CD1c-positive myeloid dendritic cell (primary cell): ENCODE data around the gene PDLIM5.
A peak's percentile ranks its signal among the peaks of the same experiment; 100 is the strongest.
"Not testable (repeated sequence)": the region's sequence is repeated elsewhere in the genome, so short reads cannot be mapped to it uniquely, and the experiment has no call there.

Source experiments
- DNase-seq: peaks from one replicate; pipeline ENCODE4 v3.0.0-alpha.2; 2016; ENCODE audit errors: extremely low spot score

The PDLIM5 gene

DNA sequence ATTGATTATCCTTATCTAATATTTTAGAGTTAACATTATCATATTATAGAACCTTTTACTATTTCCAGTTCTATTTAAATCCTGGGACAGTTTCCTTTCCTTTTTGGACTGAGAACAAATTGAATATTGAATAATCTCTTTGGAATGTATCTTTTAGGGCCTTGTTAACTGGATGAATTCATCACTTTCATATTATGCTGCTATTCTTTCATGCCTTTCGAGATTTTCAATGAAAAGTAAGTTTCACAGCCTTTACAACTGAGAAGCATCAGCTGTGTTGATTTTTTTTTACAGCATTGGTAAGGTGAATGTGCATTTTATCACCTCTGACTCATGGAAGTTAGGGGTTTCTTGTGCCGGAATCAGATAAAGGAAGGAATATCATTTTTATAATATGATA is 39.6 kb downstream of the PDLIM5 start:
- DNase-seq: no peak

- no peak for DNase-seq
Measured at GRCh38 chr4:94495408-94495807, 43.7 kb downstream of the PDLIM5 start.

- no peak for DNase-seq
Measured at GRCh38 chr4:94497690-94498089, 45.9 kb downstream of the PDLIM5 start.

- DNase-seq: no peak
Measured at GRCh38 chr4:94498502-94498901, 46.8 kb downstream of the PDLIM5 start.

DNA sequence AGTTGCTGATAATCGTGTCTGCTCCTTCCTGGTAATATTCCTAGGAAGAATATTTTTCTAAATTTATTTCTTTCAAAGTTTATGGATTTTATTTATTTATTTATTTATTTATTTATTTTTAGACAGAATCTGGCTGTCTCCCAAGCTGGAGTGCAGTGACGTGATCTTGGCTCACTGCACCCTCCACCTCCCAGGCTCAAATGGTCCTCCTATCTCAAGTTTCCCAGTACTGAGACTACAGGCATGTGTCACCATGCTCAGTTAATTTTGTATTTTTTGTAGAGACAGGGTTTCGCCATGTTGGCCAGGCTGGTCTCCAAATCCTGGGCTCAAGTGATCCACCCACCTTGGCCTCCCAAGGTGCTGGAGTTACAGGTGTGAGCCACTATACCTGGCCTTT is 48.9 kb downstream of the PDLIM5 start:
- DNase-seq: no peak

DNA sequence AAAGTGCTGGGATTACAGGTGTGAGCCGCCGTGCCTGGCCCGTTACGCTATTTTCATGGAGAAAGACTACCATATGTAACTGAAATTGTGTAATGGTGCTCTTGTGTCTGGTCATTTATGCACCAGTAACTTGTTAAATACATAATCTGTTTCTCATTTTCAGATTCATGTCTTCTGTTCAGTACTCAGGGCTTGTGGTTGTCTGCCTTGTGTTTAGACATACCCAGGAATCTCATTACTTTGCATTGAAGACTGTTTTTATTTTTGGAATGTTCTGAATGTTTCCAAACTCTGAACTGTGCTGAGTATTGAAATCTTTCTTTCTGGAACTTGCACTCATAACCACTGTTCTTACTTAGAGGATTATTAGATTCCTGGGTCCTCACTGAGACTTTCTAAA is 52.8 kb downstream of the PDLIM5 start:
- no peak for DNase-seq

- no peak for DNase-seq
Measured at GRCh38 chr4:94506822-94507221, 55.1 kb downstream of the PDLIM5 start.

DNA sequence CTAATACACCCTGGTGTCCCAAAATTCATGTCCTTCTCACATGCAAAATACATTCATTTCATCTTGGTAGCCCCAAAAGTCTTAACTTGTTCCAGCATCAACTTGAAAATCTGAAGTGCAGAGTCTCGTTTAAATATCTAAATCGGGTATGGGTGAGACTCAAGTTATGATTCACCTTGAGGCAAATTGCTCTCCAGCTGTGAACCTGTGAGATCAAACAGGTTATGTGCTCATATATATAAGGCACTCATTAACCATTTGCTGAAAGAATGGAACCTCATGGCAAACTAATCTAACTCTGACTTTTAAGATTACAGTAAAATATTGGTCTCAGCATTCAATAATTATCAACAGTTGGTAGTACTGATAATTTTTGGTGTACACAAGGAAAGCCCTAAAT is 55.5 kb downstream of the PDLIM5 start:
- no peak for DNase-seq

- no peak for DNase-seq
Measured at GRCh38 chr4:94507708-94508107, 56.0 kb downstream of the PDLIM5 start.

DNA sequence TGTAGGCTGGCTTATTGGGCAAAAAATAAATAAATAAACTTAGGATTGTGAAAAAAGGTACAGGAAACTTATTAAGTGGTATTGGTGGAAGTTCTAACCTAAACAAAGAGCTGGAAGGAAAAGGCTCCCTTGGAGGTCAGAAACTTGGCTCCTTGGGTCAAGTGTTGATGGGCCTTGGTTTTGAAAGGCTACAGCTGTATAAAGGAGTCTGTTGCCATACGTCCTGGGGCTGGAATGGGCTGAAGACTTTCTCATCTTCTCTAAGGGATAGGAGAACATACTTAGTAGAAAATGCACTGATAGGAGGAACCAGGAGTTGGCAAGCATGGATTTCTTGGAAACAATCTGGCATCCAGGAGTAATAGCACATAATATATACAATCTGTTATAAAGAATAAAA is 56.6 kb downstream of the PDLIM5 start:
- DNase-seq: no peak

- no peak for DNase-seq
Measured at GRCh38 chr4:94508806-94509205, 57.1 kb downstream of the PDLIM5 start.

- no peak for DNase-seq
Measured at GRCh38 chr4:94511591-94511990, 59.8 kb downstream of the PDLIM5 start.

DNA sequence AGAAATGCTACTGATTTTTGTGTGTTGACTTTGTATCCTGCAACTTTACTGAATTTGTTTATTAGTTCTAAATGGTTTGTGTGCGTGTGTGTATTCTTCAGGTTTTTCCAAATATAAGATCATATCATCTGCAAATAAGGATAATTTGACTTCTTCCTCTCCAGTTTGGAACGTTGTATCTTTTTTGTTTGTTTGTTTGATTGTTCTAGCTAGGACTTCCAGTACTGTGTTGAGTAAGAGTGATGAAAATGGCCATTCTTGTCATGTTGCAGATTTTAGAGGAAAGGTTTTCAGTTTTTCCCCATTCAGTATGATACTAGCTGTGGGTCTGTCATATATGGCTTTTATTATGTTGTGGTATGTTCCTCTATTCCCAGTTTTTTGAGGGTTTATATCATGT is 61.8 kb downstream of the PDLIM5 start:
- not testable (repeated sequence) for DNase-seq

DNA sequence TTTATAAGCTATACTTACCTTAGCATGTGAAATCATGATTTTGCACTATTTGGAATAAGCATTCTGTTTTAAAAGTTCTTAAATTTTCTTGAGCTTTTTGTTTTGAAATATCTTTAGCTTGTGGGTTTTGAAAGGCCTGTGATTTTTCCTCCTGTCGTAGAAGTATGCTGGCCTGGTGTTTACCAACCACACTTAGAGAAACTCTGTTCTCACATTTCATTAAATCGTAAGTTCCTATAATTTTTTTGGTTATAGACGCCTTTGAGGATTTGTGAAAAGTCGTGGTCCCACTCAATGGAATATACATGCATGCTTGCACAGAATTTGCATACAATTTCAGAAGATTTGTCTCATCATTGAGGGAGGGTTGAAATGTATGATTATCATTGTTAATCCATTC is 63.6 kb downstream of the PDLIM5 start:
- no peak for DNase-seq

DNA sequence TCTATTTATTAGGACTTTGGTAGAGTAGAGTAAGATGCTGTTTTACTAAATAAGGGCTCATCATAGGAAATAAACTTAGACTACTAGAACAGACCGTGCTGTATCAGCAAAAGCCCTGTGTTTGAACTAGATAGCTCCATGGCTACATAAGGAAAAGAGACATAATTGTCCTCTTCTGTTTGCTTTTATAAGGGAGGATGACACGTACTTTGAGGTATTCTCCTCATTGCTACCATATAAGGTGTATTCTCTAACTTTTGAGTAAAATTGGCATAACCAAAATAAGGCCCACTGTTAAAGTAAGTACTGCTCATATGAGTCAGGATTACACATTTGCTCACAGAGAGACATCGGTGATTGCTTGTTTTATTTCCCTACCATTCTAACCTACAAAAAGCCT is 64.3 kb downstream of the PDLIM5 start:
- no peak for DNase-seq

GRCh38 chr4:94516999-94517398 is 65.3 kb downstream of the PDLIM5 start:
- no peak for DNase-seq

- DNase-seq: no peak
Measured at GRCh38 chr4:94517492-94517891, 65.8 kb downstream of the PDLIM5 start.

GRCh38 chr4:94519019-94519418 is 67.3 kb downstream of the PDLIM5 start:
- DNase-seq: peak; percentile 31

DNA sequence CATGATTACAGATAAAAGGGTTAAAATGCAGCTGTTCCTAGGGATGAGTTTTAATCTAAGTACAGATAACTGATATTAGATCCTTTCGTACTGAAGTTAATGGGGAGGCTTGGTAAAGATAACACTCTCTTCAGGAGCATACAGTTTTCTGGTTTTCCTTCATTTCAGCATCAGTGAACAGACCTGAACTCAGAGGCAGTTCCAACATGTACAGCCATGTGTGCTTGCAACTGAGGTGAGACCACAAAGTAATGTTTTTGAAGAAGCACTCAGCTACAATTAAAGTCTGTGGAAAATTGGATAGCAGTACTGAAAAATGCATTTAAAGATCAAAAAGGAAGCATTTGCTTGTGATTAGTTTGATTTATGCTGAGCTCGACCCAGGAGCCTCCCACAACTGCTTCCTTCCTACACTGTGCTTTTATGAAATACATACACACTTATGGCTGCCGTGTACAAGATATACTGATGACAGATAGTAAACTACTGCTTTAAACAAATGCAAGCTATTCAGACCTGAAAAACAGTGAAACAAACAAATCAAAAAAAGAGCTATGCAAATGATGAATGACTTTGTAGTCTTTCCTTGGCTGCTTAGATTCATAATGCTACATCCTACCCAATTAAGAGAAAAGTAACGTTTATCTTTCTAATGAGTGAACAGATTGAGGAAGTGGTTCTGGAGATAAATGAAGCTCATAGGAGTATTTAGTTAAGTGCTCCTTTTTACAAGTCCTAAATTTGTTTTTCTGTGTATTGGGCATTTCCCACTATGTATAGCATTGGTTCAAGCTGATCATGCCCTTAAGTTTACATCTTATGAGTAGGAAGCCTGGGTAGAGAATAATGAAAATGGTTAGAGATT is 68.4 kb downstream of the PDLIM5 start:
- no peak for DNase-seq

DNA sequence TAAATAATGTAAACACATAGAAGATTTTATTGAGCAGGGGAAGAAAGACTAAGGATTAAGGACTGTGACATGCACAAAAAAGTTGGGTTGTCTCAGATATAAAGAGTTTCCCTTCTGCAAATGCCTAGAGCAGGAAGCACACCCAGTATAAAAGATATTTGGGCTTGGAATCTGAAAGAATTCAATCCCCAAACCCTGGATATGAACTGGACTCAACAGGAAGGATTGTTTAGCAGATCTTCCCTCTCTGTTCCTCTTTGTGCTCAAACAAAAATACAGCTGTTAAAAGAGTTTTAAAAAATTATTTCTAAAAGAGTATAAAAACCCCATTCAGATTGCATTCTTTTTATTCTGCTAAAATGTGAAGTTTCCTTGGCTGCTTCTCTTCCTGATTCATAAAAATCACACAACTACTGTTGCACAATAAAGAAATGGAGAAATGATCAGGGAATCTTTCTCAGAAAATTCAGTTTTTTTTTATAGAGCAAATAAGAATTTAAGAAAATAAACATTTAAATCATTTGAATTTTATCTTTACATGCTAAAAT is 71.4 kb downstream of the PDLIM5 start:
- peak; percentile 42 for DNase-seq

GRCh38 chr4:94523617-94524016 is 71.9 kb downstream of the PDLIM5 start:
- no peak for DNase-seq

- no peak for DNase-seq
Measured at GRCh38 chr4:94525993-94526728, 74.4 kb downstream of the PDLIM5 start.
